GM06990 (cell line): ENCODE results near the gene GNA14.

ENCODE experiments used
- DNase-seq: peaks from one replicate; pipeline ENCODE4 v3.0.0-alpha.2; 2011; ENCODE audit not compliant: insufficient read length; ENCODE audit errors: extremely low read depth
- H3K27me3 ChIP-seq: replicated peaks from 2 replicates; pipeline ENCODE4 v1.6.0; 2011; ENCODE audit warnings: low read length; ENCODE audit not compliant: control insufficient read depth, insufficient read depth
- H3K36me3 ChIP-seq: 2 replicates; pipeline ENCODE4 v1.5.1; 2011; ENCODE audit warnings: low read length; ENCODE audit not compliant: control insufficient read depth, insufficient read depth
- H3K4me3 ChIP-seq: replicated peaks from 2 replicates; pipeline ENCODE4 v1.5.1; 2011; ENCODE audit warnings: low read depth, mild to moderate bottlenecking, control low read depth, low read length
- TF ChIP-seq, protein P1 (sequence below): IDR thresholded peaks from 2 replicates; pipeline ENCODE4 v1.5.1; 2011; ENCODE audit warnings: low read length, control low read depth, mild to moderate bottlenecking, inconsistent platforms; ENCODE audit not compliant: insufficient read depth, poor library complexity, severe bottlenecking

Gene GNA14

GRCh38 chr9:77601476-77602099 lies 46.5 kb downstream of the GNA14 start:
- no peaks in the 10 kb centered on the region for H3K36me3 ChIP-seq
- TF ChIP-seq, protein P1, sequence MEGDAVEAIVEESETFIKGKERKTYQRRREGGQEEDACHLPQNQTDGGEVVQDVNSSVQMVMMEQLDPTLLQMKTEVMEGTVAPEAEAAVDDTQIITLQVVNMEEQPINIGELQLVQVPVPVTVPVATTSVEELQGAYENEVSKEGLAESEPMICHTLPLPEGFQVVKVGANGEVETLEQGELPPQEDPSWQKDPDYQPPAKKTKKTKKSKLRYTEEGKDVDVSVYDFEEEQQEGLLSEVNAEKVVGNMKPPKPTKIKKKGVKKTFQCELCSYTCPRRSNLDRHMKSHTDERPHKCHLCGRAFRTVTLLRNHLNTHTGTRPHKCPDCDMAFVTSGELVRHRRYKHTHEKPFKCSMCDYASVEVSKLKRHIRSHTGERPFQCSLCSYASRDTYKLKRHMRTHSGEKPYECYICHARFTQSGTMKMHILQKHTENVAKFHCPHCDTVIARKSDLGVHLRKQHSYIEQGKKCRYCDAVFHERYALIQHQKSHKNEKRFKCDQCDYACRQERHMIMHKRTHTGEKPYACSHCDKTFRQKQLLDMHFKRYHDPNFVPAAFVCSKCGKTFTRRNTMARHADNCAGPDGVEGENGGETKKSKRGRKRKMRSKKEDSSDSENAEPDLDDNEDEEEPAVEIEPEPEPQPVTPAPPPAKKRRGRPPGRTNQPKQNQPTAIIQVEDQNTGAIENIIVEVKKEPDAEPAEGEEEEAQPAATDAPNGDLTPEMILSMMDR: no peak
- DNase-seq: no peak
- no peaks in the 10 kb centered on the region for H3K27me3 ChIP-seq
- H3K4me3 ChIP-seq: no peak overlapping the region

DNA sequence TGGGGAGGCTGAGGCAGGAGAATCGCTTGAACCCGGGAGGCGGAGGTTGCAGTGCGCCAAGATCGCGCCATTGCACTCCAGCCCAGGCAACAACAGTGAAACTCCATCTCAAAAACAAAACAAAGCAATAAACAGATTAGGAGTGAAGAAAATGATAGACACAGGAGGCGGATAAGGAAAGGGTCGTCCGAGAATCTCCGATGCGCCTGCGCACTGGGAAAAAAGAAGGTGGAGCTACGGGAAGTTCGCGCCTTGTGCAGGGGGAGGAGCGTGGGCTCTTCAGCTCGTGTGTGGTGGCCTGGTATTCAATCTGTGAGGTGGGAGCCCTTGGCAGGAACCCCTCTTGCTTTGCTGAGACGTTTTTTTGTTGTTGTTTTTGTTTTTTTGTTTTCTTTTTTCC lies 47.3 kb downstream of the GNA14 start:
- no peak for DNase-seq
- TF ChIP-seq, protein P1: no peak

GRCh38 chr9:77599492-77599891 lies 48.6 kb downstream of the GNA14 start:
- Histone ChIP-seq H3K27me3 (no peaks in the 10 kb centered on the region), H3K4me3 (no peak overlapping the region), H3K36me3 (no peaks in the 10 kb centered on the region)
- DNase-seq: no peak
- TF ChIP-seq, protein P1: no peak

More for the DNA sequence above, 47.3 kb downstream of the GNA14 start:
- H3K4me3 ChIP-seq: no peak overlapping the region
- H3K36me3 ChIP-seq: no peaks in the 10 kb centered on the region
- no peaks in the 10 kb centered on the region for H3K27me3 ChIP-seq

DNA sequence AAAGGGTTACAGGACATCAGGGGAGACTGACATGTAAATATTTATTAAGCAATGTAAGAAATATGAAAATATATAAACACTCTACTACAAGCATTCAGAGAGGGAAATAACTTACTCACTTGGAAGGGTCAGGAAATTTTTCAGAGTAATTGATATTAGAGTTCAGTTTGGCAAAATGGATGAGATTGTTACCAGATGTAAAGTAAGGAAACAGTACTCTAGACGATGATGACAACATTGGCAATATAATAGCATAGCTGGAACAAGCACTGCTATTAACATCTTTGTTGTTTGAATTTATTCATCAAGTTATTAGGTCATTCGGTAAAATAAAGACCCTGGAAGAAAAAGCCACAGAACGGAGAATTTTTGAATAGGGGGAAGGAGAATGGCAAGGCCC lies 49.1 kb downstream of the GNA14 start:
- TF ChIP-seq, protein P1: no peak

DNA sequence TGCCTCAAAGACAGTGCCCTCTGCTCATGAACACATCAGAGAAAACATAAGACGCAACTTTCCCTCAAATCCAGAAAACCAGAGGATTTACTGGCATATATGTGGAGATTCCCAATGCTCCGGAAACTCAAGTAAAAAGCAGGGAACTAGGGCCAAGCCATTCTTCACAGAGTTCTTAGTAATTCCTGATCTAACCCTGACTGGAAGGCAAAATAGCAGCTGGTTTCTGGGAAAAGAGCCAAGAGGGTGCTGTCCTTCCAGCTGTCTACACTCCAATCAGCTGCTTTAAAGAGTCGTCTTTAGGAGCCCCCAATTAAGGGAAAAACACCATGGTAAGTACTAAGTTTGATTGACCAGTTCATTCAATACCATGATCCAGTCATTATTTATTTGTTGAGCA lies 49.6 kb downstream of the GNA14 start:
- Histone ChIP-seq H3K4me3 (no peak overlapping the region), H3K27me3 (no peaks in the 10 kb centered on the region), H3K36me3 (no peaks in the 10 kb centered on the region)
- TF ChIP-seq, protein P1: no peak
- DNase-seq: no peak

More for the DNA sequence above, 49.1 kb downstream of the GNA14 start:
- H3K27me3 ChIP-seq: no peaks in the 10 kb centered on the region
- no peak for DNase-seq
- no peak overlapping the region for H3K4me3 ChIP-seq
- no peaks in the 10 kb centered on the region for H3K36me3 ChIP-seq

DNA sequence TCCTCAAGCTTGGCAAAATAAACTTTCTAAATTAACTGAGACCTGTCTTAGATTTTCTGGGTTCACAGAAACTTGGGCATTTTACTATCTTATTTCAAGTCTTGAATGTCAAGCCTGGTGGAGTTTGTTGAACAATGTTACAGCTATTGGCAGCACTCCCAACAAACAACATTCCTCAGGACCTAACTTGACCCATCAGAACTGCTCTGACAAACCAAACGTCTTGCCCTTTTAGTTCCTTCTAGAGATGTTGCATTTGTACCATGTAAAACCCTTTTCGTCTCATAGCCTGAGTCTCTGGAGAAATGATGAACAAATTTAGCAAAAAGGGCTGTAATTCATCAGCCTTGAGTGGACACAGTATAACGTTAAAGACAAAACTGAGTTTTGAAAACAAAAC lies 51.1 kb downstream of the GNA14 start:
- TF ChIP-seq, protein P1: no peak
- DNase-seq: no peak

More for the DNA sequence above, 51.1 kb downstream of the GNA14 start:
- no peaks in the 10 kb centered on the region for H3K27me3 ChIP-seq
- no peak overlapping the region for H3K4me3 ChIP-seq
- H3K36me3 ChIP-seq: no peaks in the 10 kb centered on the region
